Thyroid gland (tissue), 4 donors: ENCODE data around the gene NR1D2.

Experiments
- CTCF ChIP-seq, 6 experiments: fragments of 200-600 bp in 3 of 6; fragments of 450-650 bp in 3 of 6; sonication (generic) in 3 of 6; IDR thresholded peaks; one replicate each; pipeline ENCODE4 v1.5.1; 2016 to 2019; ENCODE audit warnings: antibody characterized with exemption in 6 of 6, mild to moderate bottlenecking in 2 of 6, inconsistent platforms in 1 of 6, moderate library complexity in 1 of 6
- POLR2A ChIP-seq, 2 donors: fragments of 450-650 bp; IDR thresholded peaks; one replicate each; pipeline ENCODE4 v1.6.1; 2017; ENCODE audit warnings: antibody characterized with exemption in 2 of 2, mild to moderate bottlenecking in 2 of 2, moderate library complexity in 1 of 2

- no peak for TF ChIP-seq CTCF (IDR thresholded peaks at IDR 0.05)
- TF ChIP-seq POLR2A (IDR thresholded peaks at IDR 0.05): no peak
These were observed 12.5 kb upstream of the NR1D2 start for GRCh38 chr3:23932571-23932970.
